Upper lobe of left lung (tissue), 6 donors: Measurements from ENCODE around the gene PXDN. TPM values are rescaled to one million over a fixed set of nuclear protein-coding genes. Genes with fewer than 3 reads are reported as not detected.
"Not testable (repeated sequence)": the region's sequence is repeated elsewhere in the genome, so short reads cannot be mapped to it uniquely, and the experiment has no call there.

Experiments
- ATAC-seq, 2 donors: fragments of 200-7000 bp; cut with Tn5 transposase; one replicate each; pipeline ENCODE4 v1.9.1; 2022; ENCODE audit warnings: mild to moderate bottlenecking in 2 of 2, moderate library complexity in 2 of 2; ENCODE audit not compliant: low FRiP score in 2 of 2
- DNase-seq, 2 donors: peaks; one replicate each; pipeline ENCODE4 v3.0.0-alpha.2; 2019 to 2020
- H3K27ac ChIP-seq, 4 donors: fragments of 200-600 bp; sonication (generic); one replicate each; pipeline ENCODE4 v1.5.1; 2016 to 2019
- H3K27me3 ChIP-seq, 4 donors: fragments of 200-600 bp; sonication (generic); one replicate each; pipeline ENCODE4 v1.5.1; 2017 to 2019
- H3K36me3 ChIP-seq, 4 donors: fragments of 200-600 bp; sonication (generic); one replicate each; pipeline ENCODE4 v1.5.1; 2016 to 2019
- H3K4me1 ChIP-seq, 4 donors: fragments of 200-600 bp; sonication (generic); one replicate each; pipeline ENCODE4 v1.5.1; 2018 to 2019
- H3K4me3 ChIP-seq, 4 donors: fragments of 200-600 bp; sonication (generic); one replicate each; pipeline ENCODE4 v1.5.1; 2017 to 2019; ENCODE audit warnings: mild to moderate bottlenecking in 2 of 4, moderate library complexity in 1 of 4
- H3K9me3 ChIP-seq, 4 donors: fragments of 200-600 bp; sonication (generic); one replicate each; pipeline ENCODE4 v1.5.1; 2018 to 2019
- CTCF ChIP-seq, 6 experiments: fragments of 450-650 bp in 4 of 6; fragments of 200-600 bp in 2 of 6; sonication (generic) in 2 of 6; IDR thresholded peaks; one replicate each; pipeline ENCODE4 v1.5.1; 2016 to 2019; ENCODE audit warnings: antibody characterized with exemption in 6 of 6
- EP300 ChIP-seq, 4 donors: sonication (generic); formaldehyde crosslinking; IDR thresholded peaks; one replicate each; pipeline ENCODE4 v1.5.1; 2017; ENCODE audit warnings: antibody characterized with exemption in 4 of 4, control low read depth in 2 of 4
- POLR2A ChIP-seq, 4 donors: fragments of 450-650 bp; IDR thresholded peaks; one replicate each; pipeline ENCODE4 v1.5.1; 2016 to 2017; ENCODE audit warnings: antibody characterized with exemption in 4 of 4, mild to moderate bottlenecking in 2 of 4
- POLR2AphosphoS5 ChIP-seq, 2 donors: sonication (generic); formaldehyde crosslinking; IDR thresholded peaks; one replicate each; pipeline ENCODE4 v1.5.1; 2017; ENCODE audit warnings: antibody characterized with exemption in 2 of 2
- WGBS, 2 donors: methylation state at CpG; one replicate each; pipeline ENCODE4 v1.1.5; 2017 to 2018; 5-methylcytosine and 5-hydroxymethylcytosine counted together
- total RNA-seq, 6 donors: library from RNA; depleted of rRNA in 4 of 6; stranded (reverse); fragments of >200 nt in 4 of 6; gene quantifications; one replicate each; pipeline versions ENCODE4 v1.1.0 to v1.2.1, GENCODE V29; 2016 to 2021
- donor health status: DM: no; HTN: no; CAD: no; lungs with moderate emphysema.
- donor health status: DM: no; HTN: yes; CAD: no; lungs with severe emphysema.

PXDN gene
- total RNA-seq, 6 donors from 2014 or later, result 20.8 to 65.6 (median 38.5) TPM

- Histone ChIP-seq H3K4me1 (peaks cover 19 to 33% (median 27%) of the 10 kb centered on the region in 4 donors), H3K36me3 (no peaks in the 10 kb centered on the region), H3K27me3 (no peaks in the 10 kb centered on the region), H3K4me3 (no peak overlapping the region), H3K9me3 (no peaks in the 10 kb centered on the region), H3K27ac (peak overlapping the region; percentile 31 to 67 (median 50))
- TF ChIP-seq POLR2A (IDR thresholded peaks at IDR 0.05) (no peak), POLR2AphosphoS5 (IDR thresholded peaks at IDR 0.05) (no peak), EP300 (IDR thresholded peaks at IDR 0.05) (no peak)
- WGBS, 2 donors, result 89 to 95% methylated on average over 9 of the region's 9 CpGs
- DNase-seq, result no peak
- no peak for ATAC-seq
Observed at GRCh38 chr2:1716441-1716840, 27.9 kb downstream of the PXDN start.

- H3K4me1 ChIP-seq, result peaks cover 17 to 31% (median 24%) of the 10 kb centered on the region in 4 donors
- H3K27ac ChIP-seq, result peak overlapping the region in 2 of 4 donors; percentile 17 to 44
- not testable (repeated sequence) for H3K36me3 ChIP-seq, DNase-seq, H3K27me3 ChIP-seq, ATAC-seq, H3K4me3 ChIP-seq, H3K9me3 ChIP-seq
- WGBS, 2 donors, result 97 to 100% methylated on average over 1 to 2 of the region's 2 CpGs
Observed at GRCh38 chr2:1716014-1716305, 28.4 kb downstream of the PXDN start.

DNA sequence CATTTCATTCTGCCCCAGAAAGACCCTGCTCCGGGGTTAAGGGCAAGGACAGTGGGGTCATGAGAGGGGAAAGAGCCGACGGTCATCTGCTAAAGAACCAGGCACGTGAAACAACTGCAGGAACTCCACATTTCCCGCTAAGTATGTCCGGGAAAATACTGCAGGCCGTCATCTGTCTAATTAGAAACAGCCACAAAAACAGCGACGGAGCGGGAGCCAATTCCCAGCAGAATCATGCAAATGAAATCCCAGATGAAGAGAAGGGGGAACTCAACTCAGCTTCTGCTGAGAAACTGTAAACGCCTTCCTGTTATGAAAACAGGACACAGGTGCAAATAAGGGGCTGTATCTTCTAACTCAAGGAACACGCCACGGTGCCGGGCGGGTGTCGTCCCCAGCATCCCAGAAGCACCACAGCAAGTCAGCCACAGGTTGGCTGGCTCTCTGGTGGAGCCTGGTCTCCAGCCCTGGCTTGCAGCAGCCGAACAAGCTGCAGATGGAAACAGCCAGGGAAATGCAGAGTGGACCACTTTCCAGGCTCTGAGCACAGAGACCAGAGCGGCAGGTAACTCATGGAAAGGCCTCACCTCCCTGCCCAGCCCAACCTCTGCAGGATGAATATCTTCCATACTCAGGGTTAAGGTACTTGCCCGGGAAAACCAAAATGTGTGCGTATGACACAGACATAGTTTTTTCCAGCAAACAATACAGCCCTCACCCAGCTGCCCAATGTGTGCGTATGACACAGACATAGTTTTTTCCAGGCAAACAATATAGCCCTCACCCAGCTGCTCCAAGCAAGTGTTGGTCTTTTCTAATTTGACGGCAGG is 28.9 kb downstream of the PXDN start:
- ATAC-seq, result no peak
- Histone ChIP-seq H3K36me3 (no peaks in the 10 kb centered on the region), H3K27me3 (no peaks in the 10 kb centered on the region), H3K27ac (peak overlapping the region in 2 of 4 donors; percentile 17 to 44), H3K9me3 (no peaks in the 10 kb centered on the region), H3K4me1 (peaks cover 13 to 25% (median 18%) of the 10 kb centered on the region in 4 donors), H3K4me3 (no peak overlapping the region)
- peak in 1 of 2 donors; percentile 41 for DNase-seq
- TF ChIP-seq EP300 (IDR thresholded peaks at IDR 0.05) (peak in 1 of 4 donors; percentile 55), POLR2A (IDR thresholded peaks at IDR 0.05) (no peak), POLR2AphosphoS5 (IDR thresholded peaks at IDR 0.05) (peak in 1 of 2 donors; percentile 64), CTCF (IDR thresholded peaks at IDR 0.05) (no peak)
- WGBS, 2 donors, result 61 to 70% methylated on average over 22 of the region's 22 CpGs

- H3K27ac ChIP-seq, result peak overlapping the region in 2 of 4 donors; percentile 0 to 17
- TF ChIP-seq EP300 (IDR thresholded peaks at IDR 0.05), result no peak
- TF ChIP-seq POLR2A (IDR thresholded peaks at IDR 0.05), result no peak
- no peak for TF ChIP-seq CTCF (IDR thresholded peaks at IDR 0.05)
- no peak for TF ChIP-seq POLR2AphosphoS5 (IDR thresholded peaks at IDR 0.05)
- H3K9me3 ChIP-seq, result no peaks in the 10 kb centered on the region
- no peak for DNase-seq
- H3K4me3 ChIP-seq, result no peak overlapping the region
- 77 to 83% methylated on average over 12 to 17 of the region's 17 CpGs for WGBS, 2 donors
- ATAC-seq, result no peak
- H3K27me3 ChIP-seq, result no peaks in the 10 kb centered on the region
- H3K4me1 ChIP-seq, result peaks cover 10 to 22% (median 17%) of the 10 kb centered on the region in 4 donors
- H3K36me3 ChIP-seq, result no peaks in the 10 kb centered on the region
Observed at GRCh38 chr2:1714291-1715064, 29.8 kb downstream of the PXDN start.

DNA sequence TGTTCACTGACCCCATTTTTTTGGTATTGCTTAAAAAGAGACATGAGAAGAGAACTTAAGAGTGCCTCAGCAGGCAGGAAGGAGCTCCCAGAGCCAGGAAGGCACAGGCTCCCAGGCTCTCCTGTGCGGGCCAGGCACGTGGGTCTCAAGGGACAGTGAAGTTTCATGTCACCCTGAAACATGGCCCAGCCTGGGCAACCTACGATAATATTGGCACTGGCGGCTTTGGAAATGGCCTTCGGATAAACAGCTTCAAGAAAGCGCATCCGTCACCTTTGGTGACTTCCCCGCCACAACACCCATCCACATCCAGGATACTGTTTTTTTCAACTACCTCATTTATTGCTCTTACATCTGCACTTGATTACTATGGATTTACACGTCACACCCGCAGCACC is 30.5 kb downstream of the PXDN start:
- no peak for ATAC-seq
- DNase-seq, result no peak
- TF ChIP-seq POLR2A (IDR thresholded peaks at IDR 0.05) (no peak), CTCF (IDR thresholded peaks at IDR 0.05) (no peak), POLR2AphosphoS5 (IDR thresholded peaks at IDR 0.05) (no peak), EP300 (IDR thresholded peaks at IDR 0.05) (no peak)
- WGBS, 2 donors, result 83 to 89% methylated on average over 10 of the region's 10 CpGs
- Histone ChIP-seq H3K9me3 (no peaks in the 10 kb centered on the region), H3K36me3 (no peaks in the 10 kb centered on the region), H3K27ac (peak overlapping the region in 2 of 4 donors; percentile 0 to 17), H3K4me3 (no peak overlapping the region), H3K27me3 (no peaks in the 10 kb centered on the region), H3K4me1 (peaks cover 16 to 28% (median 24%) of the 10 kb centered on the region in 4 donors)
